Ascending aorta (tissue), 2 donors: ENCODE measurements around the gene RALGPS2. TPM values are rescaled to one million over a fixed set of nuclear protein-coding genes. Genes with fewer than 3 reads are reported as not detected.

Experiments
- DNase-seq, 2 donors: peaks; one replicate each; pipeline ENCODE4 v3.0.0-alpha.2; 2019; ENCODE audit warnings: low spot score in 2 of 2
- H3K27ac ChIP-seq, 2 donors: fragments of 200-600 bp; sonication (generic); one replicate each; pipeline ENCODE4 v1.5.1; 2016 to 2017; ENCODE audit warnings: mild to moderate bottlenecking in 1 of 2
- H3K27me3 ChIP-seq: fragments of 200-600 bp; sonication (generic); one replicate; pipeline ENCODE4 v1.5.1; 2017
- H3K36me3 ChIP-seq, 2 donors: fragments of 200-600 bp; sonication (generic); one replicate each; pipeline ENCODE4 v1.5.1; 2016
- H3K4me1 ChIP-seq, 2 donors: fragments of 200-600 bp; sonication (generic); one replicate each; pipeline ENCODE4 v1.5.1; 2016 to 2017; ENCODE audit warnings: mild to moderate bottlenecking in 1 of 2
- H3K4me3 ChIP-seq, 2 donors: fragments of 200-600 bp; sonication (generic); one replicate each; pipeline ENCODE4 v1.5.1; 2016 to 2017; ENCODE audit warnings: mild to moderate bottlenecking in 1 of 2
- H3K9me3 ChIP-seq, 2 donors: fragments of 200-600 bp; sonication (generic); one replicate each; pipeline ENCODE4 v1.5.1; 2016
- intact Hi-C: fragments of 100-400 bp; cut with DNase I; formaldehyde crosslinking; loops from one replicate; pipeline ENCODE4 v1.15.1; 2023
- total RNA-seq: library from RNA; depleted of rRNA; stranded (reverse); fragments of >200 nt; gene quantifications from one replicate; pipeline ENCODE4 v1.1.0, GENCODE V29; 2016
- TF ChIP-seq, protein P1 (sequence below), 3 experiments: fragments of 200-600 bp in 2 of 3; fragments of 450-650 bp in 1 of 3; sonication (generic) in 2 of 3; IDR thresholded peaks; one replicate each; pipeline ENCODE4 v1.5.1; 2016 to 2019; ENCODE audit warnings: antibody characterized with exemption in 3 of 3, mild to moderate bottlenecking in 1 of 3, moderate library complexity in 1 of 3

RALGPS2 gene
- total RNA-seq, 1 donor from 2014 or later: 2.2 TPM

DNA sequence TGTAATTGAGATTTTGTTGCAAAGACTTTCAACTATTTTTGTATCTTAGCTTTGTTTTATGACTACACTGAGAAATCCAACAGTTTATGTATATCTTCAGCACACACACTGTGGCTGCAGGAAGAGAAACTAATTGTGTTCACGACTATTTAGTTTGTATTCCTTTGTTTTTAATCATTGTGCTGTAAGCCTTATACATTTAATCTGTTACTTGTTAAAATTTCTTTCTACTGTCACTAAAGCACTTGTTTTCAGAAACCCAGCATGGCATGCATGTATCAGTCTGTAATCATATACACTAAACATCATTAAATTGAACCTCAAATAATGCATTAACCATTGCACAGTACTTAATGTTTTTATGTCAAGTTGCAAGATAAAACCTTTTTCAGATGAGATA, 145.2 kb downstream of the RALGPS2 start:
- Histone ChIP-seq H3K27ac (no peak overlapping the region), H3K4me3 (peak overlapping the region; percentile 28 to 60), H3K4me1 (peaks cover 0 to 2% of the 10 kb centered on the region in 2 donors), H3K36me3 (no peaks in the 10 kb centered on the region), H3K27me3 (no peaks in the 10 kb centered on the region), H3K9me3 (no peaks in the 10 kb centered on the region)
- TF ChIP-seq, protein P1, sequence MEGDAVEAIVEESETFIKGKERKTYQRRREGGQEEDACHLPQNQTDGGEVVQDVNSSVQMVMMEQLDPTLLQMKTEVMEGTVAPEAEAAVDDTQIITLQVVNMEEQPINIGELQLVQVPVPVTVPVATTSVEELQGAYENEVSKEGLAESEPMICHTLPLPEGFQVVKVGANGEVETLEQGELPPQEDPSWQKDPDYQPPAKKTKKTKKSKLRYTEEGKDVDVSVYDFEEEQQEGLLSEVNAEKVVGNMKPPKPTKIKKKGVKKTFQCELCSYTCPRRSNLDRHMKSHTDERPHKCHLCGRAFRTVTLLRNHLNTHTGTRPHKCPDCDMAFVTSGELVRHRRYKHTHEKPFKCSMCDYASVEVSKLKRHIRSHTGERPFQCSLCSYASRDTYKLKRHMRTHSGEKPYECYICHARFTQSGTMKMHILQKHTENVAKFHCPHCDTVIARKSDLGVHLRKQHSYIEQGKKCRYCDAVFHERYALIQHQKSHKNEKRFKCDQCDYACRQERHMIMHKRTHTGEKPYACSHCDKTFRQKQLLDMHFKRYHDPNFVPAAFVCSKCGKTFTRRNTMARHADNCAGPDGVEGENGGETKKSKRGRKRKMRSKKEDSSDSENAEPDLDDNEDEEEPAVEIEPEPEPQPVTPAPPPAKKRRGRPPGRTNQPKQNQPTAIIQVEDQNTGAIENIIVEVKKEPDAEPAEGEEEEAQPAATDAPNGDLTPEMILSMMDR (IDR thresholded peaks at IDR 0.05): no peak
- intact Hi-C loops: no loop called here
- DNase-seq: no peak

DNA sequence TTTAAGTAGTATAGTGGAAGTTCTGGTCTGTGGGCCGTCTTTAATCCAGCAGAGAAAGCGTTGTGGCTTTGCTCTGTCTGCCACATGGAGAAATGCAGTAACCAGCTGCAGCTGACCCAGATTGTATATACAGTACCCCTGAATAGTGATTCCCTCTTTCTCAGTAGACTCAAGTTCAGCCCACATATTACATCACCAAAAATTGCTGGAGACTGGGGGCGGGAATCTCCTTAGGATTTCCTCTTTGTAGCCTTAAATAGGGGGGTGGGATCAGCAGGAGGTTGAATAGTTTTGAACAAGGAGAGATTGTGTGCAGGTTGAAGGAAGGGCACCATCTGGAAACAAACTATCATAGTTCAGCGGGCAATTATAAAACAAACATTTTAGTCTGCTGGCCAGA, 145.9 kb downstream of the RALGPS2 start, which contains the start of gene ANGPTL1:
Gene ANGPTL1, minus strand, starts transcription at position 134 of the 400 bp plus-strand sequence. CDS start 5,301 bp downstream, outside the sequence.
- Histone ChIP-seq H3K9me3 (no peaks in the 10 kb centered on the region), H3K27ac (peak within 1 kb of the TSS; percentile 7 to 55), H3K4me1 (peaks cover 0 to 2% of the 10 kb centered on the region in 2 donors), H3K27me3 (no peaks in the 10 kb centered on the region), H3K36me3 (no peaks in the 10 kb centered on the region), H3K4me3 (peak within 1 kb of the TSS; percentile 28 to 60)
- TF ChIP-seq, protein P1 (IDR thresholded peaks at IDR 0.05): no peak
- intact Hi-C loops: no loop called here
- no peak for DNase-seq

DNA sequence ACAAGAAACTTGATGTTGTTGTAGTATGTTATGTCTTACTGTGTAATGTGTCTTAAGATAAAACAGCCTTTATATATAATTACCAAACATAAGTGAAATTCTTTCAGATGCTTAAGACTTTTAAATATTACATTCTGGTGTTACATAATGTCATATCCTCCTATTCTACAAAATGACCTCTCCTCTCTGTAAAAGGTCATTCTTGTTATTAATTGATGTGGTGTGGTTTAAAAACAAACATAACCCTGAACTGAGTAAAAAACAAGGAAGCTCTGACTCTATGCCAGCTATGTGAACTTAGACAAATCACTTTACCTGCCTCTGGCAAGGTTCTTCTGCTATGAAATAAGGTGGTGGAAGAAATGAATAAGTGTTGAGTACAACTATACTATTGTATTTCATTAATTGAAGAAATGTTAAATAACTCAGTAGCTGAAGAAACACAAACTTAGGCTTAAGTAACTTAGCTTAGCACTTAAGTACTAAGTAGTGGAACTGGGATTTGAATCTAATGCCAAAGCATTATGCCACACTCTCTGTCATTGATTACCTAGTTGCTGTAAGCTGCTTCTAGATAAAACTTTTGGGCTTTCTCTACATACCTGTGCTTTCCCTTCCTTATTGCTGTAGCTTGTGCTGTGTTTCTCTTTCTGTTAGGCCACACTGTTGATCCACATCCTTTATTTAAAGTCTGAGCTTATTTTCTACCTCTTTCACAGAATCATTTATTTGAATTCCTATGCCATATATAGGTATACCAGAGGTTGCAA, 146.7 kb downstream of the RALGPS2 start:
- no peak for DNase-seq
- H3K4me3 ChIP-seq: peak overlapping the region; percentile 44 to 60
- no peaks in the 10 kb centered on the region for H3K36me3 ChIP-seq
- TF ChIP-seq, protein P1 (IDR thresholded peaks at IDR 0.05): no peak
- H3K27me3 ChIP-seq: no peaks in the 10 kb centered on the region
- peak overlapping the region; percentile 1 to 55 for H3K27ac ChIP-seq
- H3K9me3 ChIP-seq: no peaks in the 10 kb centered on the region
- intact Hi-C loops: no loop called here
- peaks cover 0 to 2% of the 10 kb centered on the region in 2 donors for H3K4me1 ChIP-seq

DNA sequence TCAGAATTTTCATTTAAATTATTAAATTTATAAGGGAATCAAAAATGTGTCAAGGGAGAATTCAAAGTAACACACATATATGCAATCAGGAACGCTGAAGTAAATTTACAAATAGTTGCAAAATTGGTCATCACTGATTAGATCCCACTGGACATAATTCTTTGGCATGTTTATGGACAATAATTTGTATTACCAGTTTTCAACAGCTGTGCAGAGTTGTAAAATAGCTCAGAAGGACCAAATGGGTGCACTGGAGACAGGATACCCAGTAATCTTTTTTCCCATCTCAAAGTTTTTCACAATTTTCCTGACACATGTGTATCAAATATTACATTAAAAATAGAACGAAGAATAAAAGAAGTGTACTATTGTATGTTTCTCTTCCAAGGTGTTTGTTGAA, 149.9 kb downstream of the RALGPS2 start:
- Histone ChIP-seq H3K9me3 (no peaks in the 10 kb centered on the region), H3K4me3 (no peak overlapping the region), H3K27ac (no peak overlapping the region), H3K27me3 (no peaks in the 10 kb centered on the region), H3K4me1 (peaks cover 0 to 2% of the 10 kb centered on the region in 2 donors), H3K36me3 (no peaks in the 10 kb centered on the region)
- TF ChIP-seq, protein P1 (IDR thresholded peaks at IDR 0.05): no peak
- intact Hi-C loops: no loop called here
- DNase-seq: no peak

DNA sequence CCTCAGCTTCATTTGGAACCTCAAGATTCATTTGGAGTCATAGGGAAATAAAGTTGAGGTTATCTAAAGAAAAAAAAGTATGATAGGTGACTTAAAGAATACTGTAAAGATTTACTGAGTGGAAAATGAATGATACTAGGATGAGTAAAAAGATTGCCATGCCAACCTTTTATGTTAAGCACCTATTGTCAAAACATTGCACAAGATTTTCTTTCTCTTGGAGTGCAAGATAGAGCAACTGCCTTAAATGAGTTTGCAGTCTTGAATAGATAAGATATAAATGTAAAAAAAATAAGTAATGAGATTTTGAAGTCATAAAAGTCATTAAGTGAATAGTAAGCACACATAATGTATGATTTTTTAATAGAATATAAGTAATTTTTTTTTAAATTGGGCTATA, 150.9 kb downstream of the RALGPS2 start:
- peaks cover 0 to 2% of the 10 kb centered on the region in 2 donors for H3K4me1 ChIP-seq
- H3K27ac ChIP-seq: no peak overlapping the region
- no peaks in the 10 kb centered on the region for H3K27me3 ChIP-seq
- intact Hi-C loops: no loop called here
- H3K9me3 ChIP-seq: no peaks in the 10 kb centered on the region
- TF ChIP-seq, protein P1 (IDR thresholded peaks at IDR 0.05): no peak
- no peak overlapping the region for H3K4me3 ChIP-seq
- no peak for DNase-seq
- no peaks in the 10 kb centered on the region for H3K36me3 ChIP-seq
